Measurements from ENCODE around the gene PRMT7. TPM values are rescaled to one million over a fixed set of nuclear protein-coding genes. Genes with fewer than 3 reads are reported as not detected.
"Not testable (repeated sequence)": the region's sequence is repeated elsewhere in the genome, so short reads cannot be mapped to it uniquely, and the experiment has no call there.

The PRMT7 gene
- total RNA-seq, 1 donor from 2014 or later, result 64.7 TPM

- DNase-seq (ENCODE audit: low spot score), result no peak
Observed at GRCh38 chr16:68283346-68283745, 27.5 kb upstream of the PRMT7 start.

DNA sequence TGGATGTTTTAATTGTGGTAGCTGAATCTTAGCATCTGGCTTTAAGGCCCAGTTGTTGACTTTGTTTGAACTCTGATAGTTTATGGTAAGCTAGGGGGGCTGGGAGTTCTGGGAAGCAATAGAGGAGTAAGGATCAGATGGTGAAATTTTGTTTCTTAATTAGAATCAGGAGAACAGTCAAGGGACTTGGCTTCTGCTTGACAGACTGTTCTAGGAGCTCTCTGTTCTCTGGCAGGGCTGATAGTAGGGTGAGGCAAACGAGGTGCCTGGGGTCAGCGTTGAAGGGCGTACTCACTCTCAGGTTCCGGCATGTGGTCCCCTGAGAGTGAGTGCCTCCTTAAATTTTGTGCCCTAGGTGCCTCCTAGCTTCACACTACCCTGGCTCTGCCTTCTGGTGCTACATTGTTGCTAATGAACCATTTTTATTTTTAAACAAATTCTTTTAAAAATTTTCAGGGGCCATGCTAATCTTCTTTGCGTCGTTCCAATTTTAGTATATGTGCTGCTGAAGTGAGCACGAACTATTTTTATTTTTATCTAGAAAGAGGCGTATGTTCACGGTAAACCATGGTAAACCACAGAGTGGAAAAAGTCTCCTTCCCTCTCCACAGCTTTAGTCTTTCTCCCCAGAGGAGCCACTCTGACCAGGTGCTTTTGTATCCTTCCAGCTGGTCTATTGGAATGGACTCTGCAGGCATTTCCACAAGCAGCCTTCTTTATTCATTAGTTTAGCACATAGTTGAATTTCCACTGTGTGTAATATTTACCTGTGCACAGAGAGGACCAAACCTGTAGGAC lies 26.8 kb upstream of the PRMT7 start:
- DNase-seq (ENCODE audit: low spot score), result no peak

DNA sequence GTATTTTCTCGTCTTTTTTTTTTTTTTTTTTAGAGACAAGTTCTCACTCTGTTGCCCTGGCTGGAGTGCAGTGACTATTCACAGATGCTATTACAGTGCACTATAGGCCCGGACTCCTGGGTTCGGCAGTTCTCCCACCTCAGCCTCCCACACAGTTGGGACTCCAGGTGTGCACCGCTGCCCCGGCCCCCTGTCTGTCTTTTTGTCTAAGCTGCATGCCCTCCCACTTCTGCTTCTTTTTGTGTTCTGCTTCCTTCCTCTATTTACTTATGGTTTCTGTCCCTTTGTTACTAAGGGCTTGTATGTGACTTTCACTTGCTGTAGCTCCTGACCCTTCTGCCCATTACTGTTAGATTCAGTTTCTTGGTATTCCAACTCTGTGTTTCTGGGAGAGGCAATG lies 26.0 kb upstream of the PRMT7 start:
- no peak for DNase-seq (ENCODE audit: low spot score)

GRCh38 chr16:68285683-68286082 lies 25.1 kb upstream of the PRMT7 start:
- no peak for DNase-seq (ENCODE audit: low spot score)

DNA sequence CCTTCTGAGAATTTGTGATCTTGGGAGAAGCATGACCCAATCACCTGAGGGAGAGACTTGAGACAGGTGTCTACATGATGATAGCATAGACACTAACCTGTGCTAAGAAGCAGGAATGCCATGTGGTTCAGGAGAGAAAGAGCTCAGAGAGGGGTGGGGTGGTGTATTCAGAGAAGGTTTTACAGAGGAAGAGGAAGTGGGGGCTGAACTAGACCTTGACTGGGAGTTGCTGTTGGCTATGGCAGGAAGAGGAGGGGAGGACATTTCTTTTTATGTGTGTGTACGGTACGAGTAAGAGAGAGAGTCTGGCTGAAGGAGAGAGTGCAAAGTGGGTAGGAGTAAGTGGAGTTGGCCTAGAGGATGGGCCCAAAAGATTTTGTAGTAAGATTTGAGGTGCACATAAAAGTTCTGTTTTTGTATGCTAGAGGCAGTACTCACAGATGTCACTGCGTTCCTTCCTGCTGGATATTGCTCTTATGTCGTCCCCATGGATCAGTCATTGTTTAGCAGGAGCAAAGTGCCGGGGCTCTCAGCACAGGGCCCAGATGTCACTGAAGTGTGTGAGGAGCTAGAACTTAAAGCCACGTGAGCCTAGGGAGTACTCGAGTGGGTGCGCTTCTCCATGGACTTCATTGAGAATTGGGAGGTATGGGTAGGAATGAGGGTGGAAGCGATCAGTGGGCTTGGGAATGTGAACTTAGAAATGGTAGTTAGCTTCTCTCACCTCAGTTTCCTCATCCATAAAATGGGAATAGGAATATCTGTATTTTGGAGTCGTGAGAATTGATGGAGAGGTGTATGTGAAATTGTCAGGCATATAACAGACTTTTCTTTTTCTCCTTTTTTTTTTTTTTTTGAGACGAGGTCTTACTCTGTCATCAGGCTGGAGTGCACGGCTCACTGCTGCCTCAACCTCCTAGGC lies 24.4 kb upstream of the PRMT7 start:
- no peak for DNase-seq (ENCODE audit: low spot score)

- DNase-seq (ENCODE audit: low spot score), result no peak
Observed at GRCh38 chr16:68287276-68288251, 23.3 kb upstream of the PRMT7 start.

DNA sequence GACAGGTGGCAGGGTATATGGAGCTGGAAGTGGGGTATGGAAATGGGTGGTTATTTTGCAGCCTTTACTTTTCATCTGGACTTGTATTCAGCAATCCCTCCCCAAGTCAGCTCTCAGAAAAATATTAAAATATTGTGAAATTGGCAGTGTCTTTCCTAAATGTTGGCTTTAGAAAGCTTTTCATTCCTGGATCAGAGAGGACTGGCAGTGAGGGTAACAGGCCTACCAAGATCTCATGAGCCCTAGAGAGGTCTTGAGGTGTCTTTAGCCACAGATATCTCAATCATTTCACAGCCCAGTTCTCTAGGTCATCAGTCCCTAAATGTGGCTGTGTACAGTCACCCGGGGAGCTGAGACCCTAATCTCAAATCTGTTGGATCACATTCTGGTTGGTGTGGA lies 22.6 kb upstream of the PRMT7 start:
- no peak for DNase-seq (ENCODE audit: low spot score)

GRCh38 chr16:68288796-68289195 lies 22.0 kb upstream of the PRMT7 start:
- DNase-seq (ENCODE audit: low spot score), result not testable (repeated sequence)

DNA sequence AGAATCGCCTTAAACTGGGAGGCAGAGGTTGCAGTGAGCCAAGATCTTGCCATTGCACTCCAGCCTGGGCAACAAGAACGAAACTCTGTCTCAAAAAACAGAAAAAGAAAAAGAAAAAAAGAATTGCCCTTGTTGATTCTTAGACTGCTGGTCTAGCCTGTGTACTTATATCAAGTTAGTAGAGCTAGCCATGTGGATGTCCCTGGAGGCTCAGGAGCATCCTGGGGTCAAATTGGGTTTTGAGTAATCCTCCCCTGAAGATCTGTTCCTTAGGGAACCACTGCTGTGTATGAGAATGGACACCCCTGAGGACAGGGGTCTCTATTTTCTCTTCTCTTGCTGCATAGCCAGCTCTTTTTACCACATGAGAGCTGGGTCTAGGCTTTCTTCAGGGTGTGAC lies 21.6 kb upstream of the PRMT7 start:
- no peak for DNase-seq (ENCODE audit: low spot score)

DNA sequence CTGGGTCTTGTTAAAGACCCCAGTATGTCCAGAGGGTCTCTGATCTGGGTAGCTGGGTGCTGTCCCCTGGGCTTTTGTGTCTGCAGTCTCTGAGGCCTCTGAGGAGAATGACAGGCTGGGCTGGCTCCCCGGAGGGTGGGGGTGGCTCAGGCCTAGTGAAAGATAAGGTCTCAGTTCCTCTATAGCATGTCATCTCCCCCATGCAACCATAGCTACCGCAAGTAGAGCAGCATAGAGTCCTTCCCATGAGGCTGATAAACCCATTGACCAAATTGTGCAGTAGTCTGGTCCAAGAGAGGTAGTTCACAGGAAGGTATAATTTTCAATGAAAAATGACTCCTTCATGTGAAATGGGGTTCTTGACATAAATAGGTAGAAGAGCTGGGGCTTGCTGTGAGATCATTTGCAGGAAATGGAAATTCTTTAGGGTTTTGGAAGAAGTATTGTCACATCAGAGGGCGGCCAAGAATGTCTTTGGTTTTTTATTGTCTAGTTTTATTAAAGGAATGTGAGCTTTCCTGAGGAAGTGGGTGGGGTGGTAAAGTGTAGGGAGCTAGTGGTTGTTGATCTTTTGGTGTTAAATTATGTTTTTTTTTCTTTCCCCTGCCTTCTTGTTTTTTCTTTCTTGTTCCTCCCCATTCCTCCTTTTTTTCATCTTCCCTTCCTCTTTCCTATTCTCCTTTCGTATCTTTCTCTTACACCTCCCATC lies 21.0 kb upstream of the PRMT7 start:
- DNase-seq (ENCODE audit: low spot score), result no peak

GRCh38 chr16:68290450-68290849 lies 20.4 kb upstream of the PRMT7 start:
- no peak for DNase-seq (ENCODE audit: low spot score)

GRCh38 chr16:68291227-68291626 lies 19.6 kb upstream of the PRMT7 start:
- no peak for DNase-seq (ENCODE audit: low spot score)

- DNase-seq (ENCODE audit: low spot score), result no peak
Observed at GRCh38 chr16:68292425-68292824, 18.4 kb upstream of the PRMT7 start.

DNA sequence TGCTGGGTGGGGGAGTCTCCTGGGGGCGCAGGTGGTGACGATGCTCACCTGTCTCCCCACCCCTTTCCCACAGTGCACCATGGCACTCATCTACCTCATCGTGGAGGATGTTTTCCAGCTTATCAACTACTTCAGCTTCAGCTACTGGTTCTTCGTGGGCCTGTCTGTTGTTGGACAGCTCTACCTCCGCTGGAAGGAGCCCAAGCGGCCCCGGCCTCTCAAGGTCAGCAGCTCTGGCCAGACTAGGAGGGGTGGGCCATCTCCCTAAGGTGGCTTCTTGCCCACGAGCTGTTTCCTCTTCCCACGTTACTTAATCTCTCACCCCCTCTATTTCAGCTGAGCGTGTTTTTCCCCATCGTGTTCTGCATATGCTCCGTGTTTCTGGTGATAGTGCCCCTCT lies 14.5 kb upstream of the PRMT7 start:
- no peak for DNase-seq (ENCODE audit: low spot score)

DNA sequence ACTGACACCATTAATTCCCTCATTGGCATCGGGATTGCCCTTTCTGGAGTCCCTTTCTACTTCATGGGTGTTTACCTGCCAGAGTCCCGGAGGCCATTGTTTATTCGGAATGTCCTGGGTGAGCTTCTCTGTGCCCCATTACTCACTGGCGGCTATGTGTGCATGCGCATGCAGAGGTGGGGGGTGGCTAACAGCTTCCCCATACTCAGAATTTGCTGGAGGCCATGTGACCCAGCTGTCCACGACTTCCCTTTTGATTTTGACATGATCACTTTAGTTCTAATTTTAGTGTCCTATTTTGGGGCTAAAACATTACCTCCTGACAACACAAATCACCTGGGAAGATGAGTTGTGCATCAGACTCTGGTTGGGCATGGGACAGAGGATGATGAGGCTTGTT lies 14.1 kb upstream of the PRMT7 start:
- DNase-seq (ENCODE audit: low spot score), result no peak

- DNase-seq (ENCODE audit: low spot score), result no peak
Observed at GRCh38 chr16:68297908-68298307, 12.9 kb upstream of the PRMT7 start.

- no peak for DNase-seq (ENCODE audit: low spot score)
Observed at GRCh38 chr16:68298312-68298711, 12.5 kb upstream of the PRMT7 start.

- DNase-seq (ENCODE audit: low spot score), result peak; percentile 53
Observed at GRCh38 chr16:68298907-68299561, 11.8 kb upstream of the PRMT7 start.

DNA sequence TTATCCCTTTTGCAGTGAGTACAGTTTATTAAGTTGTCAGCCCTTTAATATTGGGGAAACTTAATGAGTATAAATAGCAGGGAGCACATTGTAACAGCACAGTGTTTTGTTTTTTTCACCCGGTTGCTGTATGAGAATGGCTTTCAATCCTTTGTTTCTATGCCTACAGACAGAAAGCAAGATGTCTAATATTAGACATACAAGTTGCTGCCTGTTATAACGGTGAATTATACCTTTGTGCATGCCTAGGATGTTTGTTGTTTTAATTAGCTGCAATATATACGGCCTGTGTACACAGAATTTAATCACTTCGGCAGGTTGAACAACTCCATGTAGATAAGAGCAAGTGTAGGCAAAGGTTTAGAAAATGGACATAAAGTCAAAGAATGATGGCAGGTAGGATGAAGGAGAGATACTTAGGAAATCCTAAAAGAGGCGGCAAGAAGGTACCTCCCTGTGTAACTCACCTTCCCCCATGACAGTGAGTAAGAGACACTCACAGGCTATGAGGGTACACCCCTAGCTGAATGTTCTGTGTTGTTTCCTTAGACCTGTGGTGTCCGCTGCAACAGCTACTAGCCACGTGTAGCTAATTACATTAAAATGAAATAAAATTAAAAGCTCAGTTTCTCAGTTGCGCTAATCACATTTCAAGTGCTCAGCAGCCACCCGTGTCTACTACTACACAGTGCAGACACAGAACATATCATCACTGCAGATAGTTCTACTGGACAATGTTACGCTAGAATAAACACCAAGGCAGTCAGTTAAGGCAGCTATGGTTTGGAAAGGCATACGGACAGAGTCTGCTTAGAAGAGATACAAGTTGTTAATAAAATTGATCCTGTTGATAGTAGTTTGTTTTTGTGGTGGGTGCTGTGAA lies 11.0 kb upstream of the PRMT7 start:
- no peak for DNase-seq (ENCODE audit: low spot score)
